MCF 10A (cell line): ENCODE measurements around the gene L1TD1. TPM values are rescaled to one million over a fixed set of nuclear protein-coding genes. Genes with fewer than 3 reads are reported as not detected.

ENCODE experiments used
- BruUV-seq: library from RNA; stranded (reverse); fragments of 400-500 nt; replicated peaks from 2 replicates; lab custom pipeline; 2021; lab: Mats Ljungman, UMichigan
- CTCF ChIA-PET: fragments of 300-600 bp; sonication (Branson Sonifier 250); formaldehyde crosslinking; extraction: SDS; loops from one replicate; lab custom pipeline; 2021; ENCODE audit warnings: antibody characterized with exemption, inconsistent platforms; lab: Yijun Ruan, JAX
- POLR2A ChIA-PET: fragments of 300-600, 350-650 bp; sonication (Branson Sonifier 250); formaldehyde crosslinking; extraction: SDS; loops from one replicate; lab custom pipeline; 2020; ENCODE audit warnings: antibody characterized with exemption, inconsistent platforms; lab: Yijun Ruan, JAX
- DNase-seq: peaks from one replicate; pipeline ENCODE4 v3.0.0-alpha.2; 2018; ENCODE audit not compliant: unreplicated experiment
- H3K27ac Mint-ChIP-seq: one replicate; pipeline ENCODE4 v1.8.0; 2022; ENCODE audit warnings: mild to moderate bottlenecking, low read depth, mixed read lengths; ENCODE audit not compliant: unreplicated experiment
- H3K27me3 Mint-ChIP-seq: one replicate; pipeline ENCODE4 v1.8.0; 2022; ENCODE audit warnings: mixed read lengths; ENCODE audit not compliant: insufficient read depth, unreplicated experiment
- H3K36me3 Mint-ChIP-seq: one replicate; pipeline ENCODE4 v1.8.0; 2022; ENCODE audit warnings: mild to moderate bottlenecking, moderate library complexity, mixed read lengths; ENCODE audit not compliant: insufficient read depth, unreplicated experiment
- H3K4me1 Mint-ChIP-seq: one replicate; pipeline ENCODE4 v1.8.0; 2022; ENCODE audit warnings: mixed read lengths; ENCODE audit not compliant: insufficient read depth, unreplicated experiment
- H3K4me3 Mint-ChIP-seq: one replicate; pipeline ENCODE4 v1.8.0; 2022; ENCODE audit warnings: mild to moderate bottlenecking, moderate library complexity, mixed read lengths; ENCODE audit not compliant: unreplicated experiment
- H3K9me3 Mint-ChIP-seq: one replicate; pipeline ENCODE4 v1.8.0; 2022; ENCODE audit warnings: mixed read lengths; ENCODE audit not compliant: unreplicated experiment
- intact Hi-C: fragments of 100-400 bp; cut with micrococcal nuclease; formaldehyde crosslinking; loops from 2 replicates; pipeline ENCODE4 v1.14.1; 2022
- total RNA-seq: library from RNA; stranded (reverse); gene quantifications from 2 replicates; pipeline ENCODE4 v1.2.3, GENCODE V29; 2022
- TF ChIP-seq, protein P1 (sequence below): fragments of 200-600 bp; IDR thresholded peaks from one replicate; pipeline ENCODE4 v1.8.0; 2022; ENCODE audit warnings: antibody characterized with exemption, mild to moderate bottlenecking; ENCODE audit not compliant: unreplicated experiment

The L1TD1 gene
- total RNA-seq, 1 experiment from 2014 or later, result not detected

DNA sequence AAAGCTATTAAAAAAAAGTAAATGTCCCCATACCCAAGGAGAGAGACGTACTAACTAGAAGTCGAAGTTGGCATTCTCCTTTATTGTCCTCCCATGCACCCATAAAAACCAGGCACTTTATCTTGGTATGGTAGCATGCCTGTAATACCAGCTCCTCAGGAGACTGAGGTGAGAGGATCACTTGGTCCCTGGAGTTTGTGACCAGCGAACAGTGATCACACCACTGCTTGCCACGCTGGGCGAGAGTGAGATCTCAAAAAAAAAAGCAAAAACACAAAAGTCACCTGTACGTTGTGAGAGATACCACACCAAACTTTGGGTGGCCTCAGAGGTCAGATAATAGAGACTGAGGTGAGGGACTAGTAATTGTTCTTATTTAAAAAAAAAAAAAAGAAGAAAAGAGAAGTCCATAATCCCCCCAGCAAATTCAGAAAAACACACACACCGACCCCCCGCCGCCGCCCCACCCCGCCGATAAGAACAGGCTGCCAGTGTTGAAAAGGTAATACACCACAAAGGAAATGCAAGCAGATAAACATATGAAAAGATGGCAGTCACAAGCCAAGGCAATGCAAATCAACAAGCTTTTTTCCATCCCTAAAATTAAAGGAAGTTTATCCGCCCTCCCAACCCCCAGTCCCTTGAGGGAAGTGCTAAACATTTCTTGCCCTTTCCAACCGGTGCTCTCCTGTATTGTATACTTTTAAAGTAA, 3.6 kb downstream of the L1TD1 start:
- intact Hi-C loops, result no loop called here
- H3K36me3 Mint-ChIP-seq, result no peaks in the 10 kb centered on the region
- ChIA-PET CTCF (interaction anchor here (0.6 kb wide), 1 partner anchor 107 kb away, joined by 3 read pairs; no protein-coding TSS in a partner anchor), POLR2A (interaction anchor here (0.7 to 0.8 kb wide), 2 partner anchors 16 to 1465 kb away, joined by 3 read pairs; no protein-coding TSS in a partner anchor)
- H3K27ac Mint-ChIP-seq, result no peak overlapping the region
- DNase-seq, result no peak
- BruUV-seq, result no TSS peak
- H3K27me3 Mint-ChIP-seq, result no peaks in the 10 kb centered on the region
- H3K4me3 Mint-ChIP-seq, result no peak overlapping the region
- peaks cover 7% of the 10 kb centered on the region for H3K4me1 Mint-ChIP-seq
- H3K9me3 Mint-ChIP-seq, result no peaks in the 10 kb centered on the region
- TF ChIP-seq, protein P1, sequence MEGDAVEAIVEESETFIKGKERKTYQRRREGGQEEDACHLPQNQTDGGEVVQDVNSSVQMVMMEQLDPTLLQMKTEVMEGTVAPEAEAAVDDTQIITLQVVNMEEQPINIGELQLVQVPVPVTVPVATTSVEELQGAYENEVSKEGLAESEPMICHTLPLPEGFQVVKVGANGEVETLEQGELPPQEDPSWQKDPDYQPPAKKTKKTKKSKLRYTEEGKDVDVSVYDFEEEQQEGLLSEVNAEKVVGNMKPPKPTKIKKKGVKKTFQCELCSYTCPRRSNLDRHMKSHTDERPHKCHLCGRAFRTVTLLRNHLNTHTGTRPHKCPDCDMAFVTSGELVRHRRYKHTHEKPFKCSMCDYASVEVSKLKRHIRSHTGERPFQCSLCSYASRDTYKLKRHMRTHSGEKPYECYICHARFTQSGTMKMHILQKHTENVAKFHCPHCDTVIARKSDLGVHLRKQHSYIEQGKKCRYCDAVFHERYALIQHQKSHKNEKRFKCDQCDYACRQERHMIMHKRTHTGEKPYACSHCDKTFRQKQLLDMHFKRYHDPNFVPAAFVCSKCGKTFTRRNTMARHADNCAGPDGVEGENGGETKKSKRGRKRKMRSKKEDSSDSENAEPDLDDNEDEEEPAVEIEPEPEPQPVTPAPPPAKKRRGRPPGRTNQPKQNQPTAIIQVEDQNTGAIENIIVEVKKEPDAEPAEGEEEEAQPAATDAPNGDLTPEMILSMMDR, result no peak

DNA sequence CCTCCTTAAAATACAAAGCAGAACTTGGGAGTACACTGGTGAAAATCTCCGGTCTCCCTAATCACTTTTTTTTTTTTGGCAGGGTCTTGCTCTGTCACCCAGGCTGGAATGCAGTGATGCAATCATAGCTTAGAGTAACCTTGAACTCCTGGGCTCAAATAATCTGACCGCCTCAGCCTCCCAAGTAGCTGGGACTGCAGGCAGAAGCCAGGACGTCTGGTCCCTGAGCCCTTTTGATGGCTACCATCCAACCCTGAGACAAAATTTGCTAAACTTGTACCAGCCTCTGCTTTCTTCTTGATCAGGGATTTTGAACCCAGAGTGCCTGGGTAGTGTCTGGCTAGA, 4.1 kb downstream of the L1TD1 start:
- peaks cover 7% of the 10 kb centered on the region for H3K4me1 Mint-ChIP-seq
- no peaks in the 10 kb centered on the region for H3K36me3 Mint-ChIP-seq
- POLR2A ChIA-PET, result interaction anchor here (0.7 to 0.8 kb wide), 2 partner anchors 16 to 1464 kb away, joined by 3 read pairs; no protein-coding TSS in a partner anchor
- DNase-seq, result peak; percentile 54
- no TSS peak for BruUV-seq
- H3K27ac Mint-ChIP-seq, result no peak overlapping the region
- CTCF ChIA-PET, result interaction anchor here (0.6 kb wide), 1 partner anchor 108 kb away, joined by 3 read pairs; no protein-coding TSS in a partner anchor
- no peak overlapping the region for H3K4me3 Mint-ChIP-seq
- intact Hi-C loops, result no loop called here
- TF ChIP-seq, protein P1, result no peak
- H3K27me3 Mint-ChIP-seq, result no peaks in the 10 kb centered on the region
- no peaks in the 10 kb centered on the region for H3K9me3 Mint-ChIP-seq

DNA sequence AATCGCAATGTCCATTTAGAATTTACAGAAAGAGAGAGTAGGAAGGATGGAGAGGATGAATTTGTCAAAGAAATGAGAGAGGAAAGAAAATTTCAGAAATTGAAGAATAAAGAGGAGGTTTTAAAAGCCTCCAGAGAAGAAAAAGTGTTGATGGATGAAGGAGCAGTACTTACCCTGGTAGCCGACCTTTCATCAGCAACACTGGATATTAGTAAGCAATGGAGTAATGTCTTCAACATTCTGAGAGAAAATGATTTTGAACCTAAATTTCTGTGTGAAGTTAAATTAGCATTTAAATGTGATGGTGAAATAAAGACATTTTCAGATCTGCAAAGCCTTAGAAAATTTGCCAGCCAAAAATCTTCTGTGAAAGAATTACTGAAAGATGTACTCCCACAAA, 12.5 kb downstream of the L1TD1 start:
- ChIA-PET CTCF (no interaction called here), POLR2A (interaction anchor here (1.0 kb wide), 1 partner anchor 23 kb away, joined by 3 read pairs; no protein-coding TSS in a partner anchor)
- intact Hi-C loops, result no loop called here
- Mint-ChIP-seq H3K36me3 (no peaks in the 10 kb centered on the region), H3K27me3 (no peaks in the 10 kb centered on the region), H3K4me3 (no peak overlapping the region), H3K4me1 (peaks cover 12% of the 10 kb centered on the region), H3K27ac (no peak overlapping the region), H3K9me3 (peaks cover 29% of the 10 kb centered on the region)
- TF ChIP-seq, protein P1, result no peak
- BruUV-seq, result no TSS peak
- DNase-seq, result no peak

DNA sequence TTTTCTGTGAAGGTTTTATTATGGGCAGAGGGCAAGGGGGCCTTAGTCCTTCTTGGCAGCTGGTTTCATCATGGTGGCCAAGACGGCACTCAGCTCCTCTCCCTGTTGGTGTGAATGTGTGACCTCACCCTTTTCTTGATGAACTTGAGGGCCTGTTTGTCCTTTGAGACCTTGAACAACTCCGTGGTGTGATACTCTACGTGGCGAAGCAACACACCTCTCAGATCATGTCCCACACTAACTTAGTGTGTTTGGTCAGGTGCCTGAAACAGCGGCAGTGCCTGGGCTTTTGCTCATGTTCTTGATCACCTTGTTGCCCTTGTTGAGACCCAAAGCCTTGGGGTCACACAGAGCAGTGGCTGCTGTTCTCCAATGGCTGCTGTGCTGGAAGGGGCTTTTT, 13.4 kb downstream of the L1TD1 start:
- BruUV-seq, result no TSS peak
- intact Hi-C loops, result no loop called here

More for the DNA sequence above, 13.4 kb downstream of the L1TD1 start:
- Mint-ChIP-seq H3K27me3 (no peaks in the 10 kb centered on the region), H3K27ac (no peak overlapping the region), H3K4me3 (no peak overlapping the region), H3K36me3 (no peaks in the 10 kb centered on the region), H3K4me1 (peaks cover 12% of the 10 kb centered on the region), H3K9me3 (peaks cover 29% of the 10 kb centered on the region)
- DNase-seq, result no peak
- ChIA-PET CTCF (interaction anchor here (0.6 to 1.5 kb wide), 3 partner anchors 33 to 512 kb away, joined by 3 to 5 read pairs (median 3); no protein-coding TSS in a partner anchor), POLR2A (interaction anchor here (1.1 kb wide), 1 partner anchor 227 kb away, joined by 3 read pairs; no protein-coding TSS in a partner anchor)
- TF ChIP-seq, protein P1, result no peak
